Stimulated activated naive CD8-positive, alpha-beta T cell treated with anti-CD3 and anti-CD28 coated beads, Interleukin-15, Interleukin-2, amounts not matched to agents 100 ng/mL and 50 ng/mL, for 24 hours (primary cell): Measurements from ENCODE around the gene ANKDD1B.
"Not testable (repeated sequence)": the region's sequence is repeated elsewhere in the genome, so short reads cannot be mapped to it uniquely, and the experiment has no call there.

Experiments used
- H3K27ac Mint-ChIP-seq: one replicate; pipeline ENCODE4 v1.8.0; 2021; ENCODE audit warnings: mild to moderate bottlenecking, mixed read lengths
- H3K27me3 Mint-ChIP-seq: one replicate; pipeline ENCODE4 v1.8.0; 2021; ENCODE audit warnings: mixed read lengths
- H3K36me3 Mint-ChIP-seq: one replicate; pipeline ENCODE4 v1.8.0; 2021; ENCODE audit warnings: low read depth, mixed read lengths
- H3K4me1 Mint-ChIP-seq: one replicate; pipeline ENCODE4 v1.8.0; 2021; ENCODE audit warnings: low read depth, mixed read lengths
- H3K4me3 Mint-ChIP-seq: one replicate; pipeline ENCODE4 v1.8.0; 2021; ENCODE audit warnings: mild to moderate bottlenecking, mixed read lengths
- H3K9me3 Mint-ChIP-seq: one replicate; pipeline ENCODE4 v1.8.0; 2021; ENCODE audit warnings: mixed read lengths

ANKDD1B gene

DNA sequence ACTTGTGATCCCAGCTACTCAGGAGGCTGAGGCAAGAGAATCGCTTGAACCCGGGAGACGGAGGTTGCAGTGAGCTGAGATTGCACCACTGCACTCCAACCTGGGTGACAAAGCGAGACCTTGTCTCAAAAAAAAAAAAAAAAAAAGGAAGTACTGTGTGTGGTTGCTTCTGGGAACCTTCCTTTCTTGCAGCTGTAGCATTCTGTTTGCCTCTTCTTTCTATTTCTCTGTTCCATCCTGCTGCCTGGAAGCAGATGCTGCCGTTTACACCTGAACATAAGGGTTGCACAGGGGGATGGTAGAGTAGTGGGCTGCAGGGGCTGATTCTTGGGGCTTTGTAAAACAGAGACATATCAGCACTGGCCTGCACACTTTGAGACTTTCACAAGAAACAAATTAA is 3.9 kb upstream of the ANKDD1B start:
- H3K9me3 Mint-ChIP-seq, H3K27ac Mint-ChIP-seq, H3K4me3 Mint-ChIP-seq: not testable (repeated sequence)
- Mint-ChIP-seq H3K4me1 (peaks cover 13% of the 10 kb centered on the region), H3K27me3 (peaks cover 10% of the 10 kb centered on the region), H3K36me3 (peaks cover 29% of the 10 kb centered on the region)

DNA sequence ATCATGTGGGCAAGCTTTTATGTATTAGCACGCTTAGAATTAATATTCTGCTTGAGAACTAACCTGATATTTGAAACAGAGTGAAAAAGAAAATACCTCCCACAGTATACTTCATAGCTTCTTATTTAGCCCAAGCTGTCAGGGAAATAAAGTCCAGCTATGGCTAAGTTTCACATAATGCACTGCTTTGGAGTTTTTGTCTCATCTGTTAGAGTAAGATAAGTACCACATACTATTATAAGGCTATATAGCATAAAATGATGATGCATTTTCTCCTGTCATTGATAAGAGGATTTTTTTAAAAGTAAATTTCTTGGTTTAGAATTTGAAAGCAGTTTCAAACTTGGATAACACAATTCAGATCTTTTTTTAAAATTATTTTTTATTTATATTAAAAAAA is 2.4 kb upstream of the ANKDD1B start:
- peaks cover 10% of the 10 kb centered on the region for H3K27me3 Mint-ChIP-seq
- H3K27ac Mint-ChIP-seq: no peak overlapping the region
- peaks cover 5% of the 10 kb centered on the region for H3K4me1 Mint-ChIP-seq
- H3K36me3 Mint-ChIP-seq: peaks cover 13% of the 10 kb centered on the region
- no peak overlapping the region for H3K4me3 Mint-ChIP-seq
- no peaks in the 10 kb centered on the region for H3K9me3 Mint-ChIP-seq

DNA sequence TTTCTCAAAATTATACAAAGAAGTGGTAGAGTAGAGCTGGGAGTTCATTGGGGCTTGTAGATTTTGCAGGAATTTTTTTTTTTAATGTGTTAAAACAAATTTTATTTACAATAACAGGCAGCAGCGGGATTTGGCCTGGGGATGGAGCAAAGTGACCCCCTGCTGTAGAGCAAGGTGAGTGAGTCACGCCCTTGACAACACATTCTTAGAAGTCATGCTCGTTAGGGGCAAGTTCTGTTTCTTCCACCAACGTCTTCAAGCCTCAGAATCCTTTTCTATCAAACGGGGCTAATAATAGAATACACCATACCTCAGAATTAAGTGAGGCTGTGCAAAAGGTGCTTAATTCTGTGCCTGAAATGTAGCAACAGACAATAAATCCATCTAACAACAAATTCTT is 1.1 kb upstream of the ANKDD1B start:
- H3K27me3 Mint-ChIP-seq: peaks cover 10% of the 10 kb centered on the region
- no peaks in the 10 kb centered on the region for H3K9me3 Mint-ChIP-seq
- H3K4me3 Mint-ChIP-seq: no peak overlapping the region
- peaks cover 5% of the 10 kb centered on the region for H3K4me1 Mint-ChIP-seq
- no peak overlapping the region for H3K27ac Mint-ChIP-seq
- H3K36me3 Mint-ChIP-seq: peaks cover 5% of the 10 kb centered on the region

DNA sequence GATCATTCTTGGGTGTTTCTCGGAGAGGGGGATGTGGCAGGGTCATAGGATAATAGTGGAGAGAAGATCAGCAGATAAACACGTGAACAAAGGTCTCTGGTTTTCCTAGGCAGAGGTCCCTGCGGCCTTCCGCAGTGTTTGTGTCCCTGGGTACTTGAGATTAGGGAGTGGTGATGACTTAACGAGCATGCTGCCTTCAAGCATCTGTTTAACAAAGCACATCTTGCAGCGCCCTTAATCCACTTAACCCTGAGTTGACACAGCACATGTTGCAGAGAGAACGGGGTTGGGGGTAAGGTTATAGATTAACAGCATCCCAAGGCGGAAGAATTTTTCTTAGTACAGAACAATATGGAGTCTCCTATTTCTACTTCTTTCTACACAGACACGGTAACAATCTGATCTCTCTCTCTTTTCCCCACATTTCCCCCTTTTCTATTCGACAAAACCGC is 368 bp upstream of the ANKDD1B start:
- not testable (repeated sequence) for H3K36me3 Mint-ChIP-seq, H3K4me1 Mint-ChIP-seq, H3K27ac Mint-ChIP-seq, H3K9me3 Mint-ChIP-seq
- Mint-ChIP-seq H3K27me3 (peaks cover 10% of the 10 kb centered on the region), H3K4me3 (peak overlapping the region; percentile 12)

DNA sequence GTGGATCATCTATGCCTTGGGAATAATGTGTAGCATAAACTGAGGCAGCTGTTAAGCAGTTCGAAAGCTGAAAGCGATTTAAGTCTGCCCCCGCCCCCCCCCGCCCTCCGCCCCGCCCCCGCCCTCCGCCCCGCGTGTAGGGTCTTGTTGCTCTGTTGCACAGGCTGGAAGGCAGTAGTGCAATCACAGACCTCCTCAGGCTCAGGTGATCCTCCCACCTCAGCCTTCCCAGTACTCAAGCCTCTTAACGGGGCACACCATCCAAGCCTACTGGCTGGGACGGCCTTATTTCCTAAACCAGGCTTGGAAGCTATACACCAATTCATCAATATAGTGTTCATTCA is 945 bp downstream of the ANKDD1B start:
- Mint-ChIP-seq H3K4me1 (peaks cover 5% of the 10 kb centered on the region), H3K9me3 (no peaks in the 10 kb centered on the region), H3K27ac (no peak overlapping the region), H3K4me3 (no peak overlapping the region), H3K27me3 (peaks cover 10% of the 10 kb centered on the region), H3K36me3 (no peaks in the 10 kb centered on the region)

DNA sequence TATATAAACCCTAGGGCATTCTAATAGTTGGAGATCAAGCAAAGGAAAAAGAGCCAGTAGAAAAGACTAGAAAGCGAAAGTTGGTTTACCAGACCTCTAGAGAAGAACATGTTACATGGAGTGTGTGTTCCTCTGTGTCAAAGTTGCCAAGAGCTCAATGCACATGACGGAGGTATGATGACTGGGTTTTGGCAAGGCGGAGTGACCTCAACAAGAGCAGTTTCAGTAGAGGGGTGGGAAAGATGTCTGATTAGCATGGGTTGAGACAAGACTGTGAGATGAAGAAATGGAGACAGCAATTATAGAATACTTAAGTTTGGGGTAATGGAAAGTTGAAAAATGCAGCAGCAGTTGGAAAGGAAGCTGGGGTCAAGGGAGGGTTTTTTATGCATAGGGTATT is 1.6 kb downstream of the ANKDD1B start:
- no peak overlapping the region for H3K27ac Mint-ChIP-seq

DNA sequence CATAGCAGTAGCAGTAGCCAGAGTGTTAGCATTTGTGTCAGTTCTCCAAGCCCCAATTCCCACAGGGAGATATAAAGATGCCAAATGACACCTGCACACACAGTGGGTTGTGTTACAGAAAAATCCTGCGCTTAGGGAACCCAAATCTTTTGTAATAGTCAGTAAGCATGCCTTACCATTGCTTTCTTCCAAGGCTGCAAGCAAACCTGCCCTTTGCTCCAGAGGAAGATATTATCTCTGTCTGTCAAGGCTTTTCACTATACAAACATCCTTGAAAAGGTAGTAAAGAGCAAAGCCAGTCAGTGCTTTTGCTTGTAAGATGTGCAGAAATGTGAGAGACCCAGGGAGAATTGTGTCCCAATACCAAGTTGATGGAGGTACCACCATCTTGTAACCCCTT is 2.9 kb downstream of the ANKDD1B start:
- Mint-ChIP-seq H3K4me1 (peaks cover 5% of the 10 kb centered on the region), H3K36me3 (no peaks in the 10 kb centered on the region), H3K27me3 (peaks cover 10% of the 10 kb centered on the region), H3K27ac (no peak overlapping the region), H3K9me3 (no peaks in the 10 kb centered on the region), H3K4me3 (no peak overlapping the region)

More for the DNA sequence above, 1.6 kb downstream of the ANKDD1B start:
- Mint-ChIP-seq H3K36me3 (no peaks in the 10 kb centered on the region), H3K4me1 (peaks cover 5% of the 10 kb centered on the region), H3K27me3 (peaks cover 10% of the 10 kb centered on the region), H3K4me3 (no peak overlapping the region), H3K9me3 (no peaks in the 10 kb centered on the region)

DNA sequence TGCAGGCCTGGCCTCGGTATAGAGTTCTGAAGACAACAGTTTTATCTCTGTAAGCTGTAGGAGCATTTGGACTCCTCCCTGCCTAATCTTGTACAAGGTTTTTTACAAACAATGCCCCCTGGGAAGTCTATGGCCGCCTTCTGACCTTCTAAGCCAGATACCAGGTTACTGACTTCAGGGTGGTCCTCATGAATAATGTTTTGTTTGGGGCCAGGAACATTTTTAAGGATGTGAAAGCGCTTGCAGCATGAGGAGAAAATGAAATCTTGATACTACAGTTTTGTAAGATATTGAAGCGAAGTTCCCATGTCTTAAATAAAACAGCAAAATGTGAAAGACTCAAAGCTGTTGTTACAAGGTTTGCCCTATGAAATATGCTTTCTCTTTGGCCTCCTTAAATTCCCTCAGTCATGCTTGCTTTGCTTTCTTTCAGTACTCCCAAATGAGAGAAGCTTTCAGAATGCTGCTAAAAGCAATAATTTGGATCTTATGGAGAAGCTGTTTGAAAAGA is 5.2 kb downstream of the ANKDD1B start:
- Mint-ChIP-seq H3K27ac (no peak overlapping the region), H3K36me3 (no peaks in the 10 kb centered on the region)

DNA sequence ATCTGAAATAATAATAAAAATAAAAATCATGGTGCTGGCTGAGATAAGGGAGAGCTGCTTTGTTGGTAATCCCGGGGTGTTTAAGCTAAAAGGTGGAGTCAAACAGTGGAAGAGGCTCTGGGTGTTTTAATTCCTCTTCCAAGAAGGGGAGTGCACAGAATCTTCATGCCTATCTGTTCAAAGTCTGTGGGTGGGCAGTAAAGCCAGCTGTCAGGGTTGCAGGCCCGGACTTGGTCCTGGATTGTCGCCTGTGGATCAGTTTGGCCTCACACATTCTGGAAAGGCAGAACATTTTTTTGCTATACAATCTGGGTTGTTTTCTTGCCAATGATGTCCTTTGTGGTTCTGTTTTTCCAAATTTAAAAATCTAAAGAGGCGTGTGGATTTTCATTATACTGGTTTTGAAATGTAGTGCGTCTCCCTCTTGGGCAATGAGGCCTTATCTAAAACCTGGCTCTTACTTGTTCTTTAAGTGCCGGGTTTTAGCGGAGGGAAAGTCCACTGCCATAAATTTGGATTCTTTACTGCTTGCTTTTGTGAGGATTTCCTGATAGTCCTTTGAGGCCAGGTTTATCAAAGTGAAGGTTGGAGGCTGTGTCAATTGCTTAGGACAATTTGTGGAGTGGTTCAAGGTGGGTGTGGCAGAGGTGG is 5.8 kb downstream of the ANKDD1B start:
- no peaks in the 10 kb centered on the region for H3K9me3 Mint-ChIP-seq
- H3K4me1 Mint-ChIP-seq: no peaks in the 10 kb centered on the region
- no peaks in the 10 kb centered on the region for H3K27me3 Mint-ChIP-seq
- no peaks in the 10 kb centered on the region for H3K36me3 Mint-ChIP-seq
- no peak overlapping the region for H3K4me3 Mint-ChIP-seq
- H3K27ac Mint-ChIP-seq: no peak overlapping the region

More for the DNA sequence above, 5.2 kb downstream of the ANKDD1B start:
- no peak overlapping the region for H3K4me3 Mint-ChIP-seq
- no peaks in the 10 kb centered on the region for H3K4me1 Mint-ChIP-seq
- H3K9me3 Mint-ChIP-seq: no peaks in the 10 kb centered on the region
- no peaks in the 10 kb centered on the region for H3K27me3 Mint-ChIP-seq

DNA sequence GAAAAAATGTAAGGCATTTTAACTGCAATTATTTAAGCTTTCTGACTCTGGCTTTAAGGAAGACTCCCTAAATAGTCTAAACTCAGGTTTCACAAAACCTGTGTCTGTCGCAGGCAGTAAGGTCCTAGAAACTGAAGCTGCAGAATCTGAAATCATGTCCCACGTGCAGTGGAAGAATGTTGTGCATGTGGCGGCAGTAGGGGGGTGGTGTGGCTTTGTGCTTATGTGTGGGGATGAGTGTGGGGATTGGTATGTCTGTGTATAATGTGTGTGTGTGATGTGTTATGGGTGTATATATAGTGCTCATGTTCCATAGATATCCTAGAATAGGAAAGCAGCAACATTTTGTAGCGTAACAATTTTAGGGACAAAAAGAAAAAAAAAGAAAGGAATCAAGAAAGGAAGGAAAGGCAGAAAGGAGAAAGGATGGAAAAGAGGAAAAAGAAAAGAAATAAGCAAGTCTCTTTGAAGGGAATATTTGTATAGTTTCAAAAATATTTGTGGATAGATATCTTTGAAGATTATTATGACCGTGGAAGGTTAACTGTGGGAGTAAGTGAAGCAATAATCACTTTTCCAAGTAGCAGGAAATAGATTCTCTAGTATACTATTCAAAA is 6.6 kb downstream of the ANKDD1B start:
- H3K27ac Mint-ChIP-seq: no peak overlapping the region
- no peaks in the 10 kb centered on the region for H3K4me1 Mint-ChIP-seq
- H3K4me3 Mint-ChIP-seq: no peak overlapping the region
- H3K27me3 Mint-ChIP-seq: no peaks in the 10 kb centered on the region
- H3K9me3 Mint-ChIP-seq: no peaks in the 10 kb centered on the region
- no peaks in the 10 kb centered on the region for H3K36me3 Mint-ChIP-seq

DNA sequence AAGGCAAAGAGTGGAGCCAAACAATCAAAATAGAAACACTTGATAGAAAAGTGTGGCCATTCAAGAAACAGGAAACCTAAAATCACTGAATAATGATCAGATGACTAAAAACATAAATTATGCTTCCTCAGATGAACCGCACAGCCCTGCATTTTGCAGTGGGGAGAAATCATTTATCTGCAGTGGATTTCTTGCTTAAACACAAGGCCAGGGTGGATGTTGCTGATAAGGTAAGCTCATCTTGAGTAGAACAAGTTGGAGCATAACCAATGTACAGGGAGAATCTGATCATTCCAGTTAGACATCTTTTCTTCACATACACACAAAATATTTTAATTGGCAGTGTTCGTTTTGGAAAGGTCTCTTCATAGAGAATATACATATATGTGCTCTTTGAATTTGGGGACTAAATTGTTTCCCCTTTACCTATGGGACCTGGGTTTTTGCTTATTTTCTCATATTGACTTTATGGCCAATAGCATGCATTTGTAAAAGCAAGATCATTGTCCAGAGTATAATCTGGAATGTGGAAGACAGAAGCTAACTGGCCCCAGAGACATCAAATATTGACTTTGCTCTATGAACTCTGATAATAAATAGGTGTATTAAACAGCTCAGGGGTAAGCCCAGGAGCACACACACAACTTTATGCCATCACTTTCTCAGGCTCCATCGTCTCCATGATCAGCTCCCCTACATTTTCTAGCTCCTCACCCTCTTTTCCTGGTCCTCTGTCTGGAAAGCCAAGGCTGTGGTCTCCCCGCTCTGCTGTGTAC is 9.1 kb downstream of the ANKDD1B start:
- Mint-ChIP-seq H3K4me1 (no peaks in the 10 kb centered on the region), H3K36me3 (no peaks in the 10 kb centered on the region), H3K27ac (no peak overlapping the region), H3K9me3 (no peaks in the 10 kb centered on the region), H3K4me3 (no peak overlapping the region), H3K27me3 (no peaks in the 10 kb centered on the region)

DNA sequence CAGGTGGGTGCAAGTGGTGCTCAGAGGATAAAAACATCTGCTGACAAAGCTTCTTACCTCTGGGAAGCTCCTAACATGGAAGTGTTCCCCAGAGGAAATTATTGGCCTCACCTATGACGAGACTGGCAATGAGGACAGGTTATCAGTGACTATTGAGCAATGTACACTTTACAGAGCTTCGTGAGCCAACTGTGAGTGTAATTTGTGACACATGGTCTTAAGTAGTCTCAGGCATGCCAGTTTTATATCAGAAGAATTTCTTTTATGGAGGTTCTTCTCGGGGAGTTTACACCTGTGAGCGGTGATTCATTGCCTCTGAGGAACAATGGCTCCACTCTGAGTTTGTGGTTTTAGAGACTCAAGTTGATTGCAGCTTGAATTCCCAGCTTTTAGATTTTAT is 11.3 kb downstream of the ANKDD1B start:
- no peaks in the 10 kb centered on the region for H3K27me3 Mint-ChIP-seq

DNA sequence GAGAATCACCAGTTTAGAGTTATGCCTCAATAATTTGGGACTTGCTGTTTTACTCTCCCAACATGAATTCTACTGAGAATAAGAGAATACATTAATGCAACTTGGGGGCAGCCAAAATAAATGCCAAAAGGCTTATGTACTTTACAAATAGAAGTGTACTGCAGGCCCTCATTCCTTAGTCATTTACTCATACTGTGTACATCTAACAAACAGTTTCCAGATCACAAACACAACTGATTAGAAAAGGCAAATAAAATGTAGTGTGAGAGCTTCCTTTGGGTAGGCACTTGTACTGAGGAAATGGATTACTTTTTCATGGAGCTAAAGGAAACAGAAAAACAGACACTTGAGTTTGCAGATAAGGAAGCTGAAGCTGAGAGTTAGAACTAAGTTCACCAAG is 12.6 kb downstream of the ANKDD1B start:
- H3K4me1 Mint-ChIP-seq: peaks cover 10% of the 10 kb centered on the region
- H3K27me3 Mint-ChIP-seq: no peaks in the 10 kb centered on the region
- no peak overlapping the region for H3K4me3 Mint-ChIP-seq
- no peaks in the 10 kb centered on the region for H3K9me3 Mint-ChIP-seq
- no peak overlapping the region for H3K27ac Mint-ChIP-seq
- H3K36me3 Mint-ChIP-seq: no peaks in the 10 kb centered on the region

More for the DNA sequence above, 11.3 kb downstream of the ANKDD1B start:
- Mint-ChIP-seq H3K9me3 (no peaks in the 10 kb centered on the region), H3K36me3 (no peaks in the 10 kb centered on the region), H3K4me1 (peaks cover 10% of the 10 kb centered on the region), H3K27ac (no peak overlapping the region), H3K4me3 (no peak overlapping the region)

DNA sequence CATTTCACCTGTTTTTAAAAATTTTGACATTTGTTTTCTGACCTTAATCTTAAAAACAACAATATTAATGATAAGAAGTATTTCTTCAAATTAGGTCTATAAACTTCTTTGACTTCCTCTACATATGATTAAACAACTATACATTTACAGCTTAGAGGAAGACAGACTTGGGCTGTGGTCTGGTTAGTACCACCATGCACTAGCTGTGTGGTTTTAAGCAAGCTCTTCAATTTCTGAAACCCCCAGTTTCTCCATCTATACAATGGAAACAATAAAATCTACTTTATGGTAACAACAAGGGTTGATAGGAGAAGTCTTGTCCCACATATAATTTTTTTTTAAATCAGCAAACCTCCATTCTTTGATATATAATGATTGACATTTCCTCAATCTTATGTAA is 15.7 kb downstream of the ANKDD1B start:
- no peaks in the 10 kb centered on the region for H3K36me3 Mint-ChIP-seq
- H3K4me3 Mint-ChIP-seq: no peak overlapping the region
- no peaks in the 10 kb centered on the region for H3K27me3 Mint-ChIP-seq
- peaks cover 10% of the 10 kb centered on the region for H3K4me1 Mint-ChIP-seq
- no peaks in the 10 kb centered on the region for H3K9me3 Mint-ChIP-seq
- H3K27ac Mint-ChIP-seq: no peak overlapping the region

DNA sequence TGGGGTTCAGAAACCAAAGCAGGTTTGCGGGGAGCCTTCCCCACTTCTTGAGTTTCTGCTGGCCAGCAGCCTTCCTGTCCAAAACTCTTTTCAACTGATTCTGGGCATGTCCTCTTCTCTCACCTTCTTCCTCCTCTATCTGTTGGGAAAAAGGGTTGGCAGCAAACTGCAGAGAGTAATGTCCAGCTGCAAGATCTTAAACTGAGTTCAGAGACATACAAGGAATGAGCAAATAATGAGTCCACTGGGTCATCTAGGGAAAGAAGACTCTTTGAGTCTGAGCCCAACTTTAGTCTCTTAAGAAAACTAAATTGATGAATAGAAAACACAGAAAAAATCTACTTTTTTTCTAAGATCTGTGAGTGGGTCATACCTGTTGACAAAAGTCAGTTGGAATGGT is 16.5 kb downstream of the ANKDD1B start:
- Mint-ChIP-seq H3K9me3 (no peaks in the 10 kb centered on the region), H3K4me3 (no peak overlapping the region), H3K27ac (no peak overlapping the region), H3K36me3 (no peaks in the 10 kb centered on the region), H3K4me1 (peaks cover 10% of the 10 kb centered on the region), H3K27me3 (no peaks in the 10 kb centered on the region)
